Pons (tissue), 1 donor: Measurements from ENCODE around the gene ASB9.
"Not testable (repeated sequence)": the region's sequence is repeated elsewhere in the genome, so short reads cannot be mapped to it uniquely, and the experiment has no call there.

ENCODE experiments used
- DNase-seq: peaks from one replicate; pipeline ENCODE4 v3.0.0-alpha.2; 2016; ENCODE audit warnings: low spot score

ASB9 gene, protein sequence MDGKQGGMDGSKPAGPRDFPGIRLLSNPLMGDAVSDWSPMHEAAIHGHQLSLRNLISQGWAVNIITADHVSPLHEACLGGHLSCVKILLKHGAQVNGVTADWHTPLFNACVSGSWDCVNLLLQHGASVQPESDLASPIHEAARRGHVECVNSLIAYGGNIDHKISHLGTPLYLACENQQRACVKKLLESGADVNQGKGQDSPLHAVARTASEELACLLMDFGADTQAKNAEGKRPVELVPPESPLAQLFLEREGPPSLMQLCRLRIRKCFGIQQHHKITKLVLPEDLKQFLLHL

GRCh38 chrX:15269618-15270521, at the start of gene ASB9:
Gene ASB9 (minus strand): TSS chrX:15270083. CDS start chrX:15269874, 209 bp downstream.
- DNase-seq, result peak; percentile 8

DNA sequence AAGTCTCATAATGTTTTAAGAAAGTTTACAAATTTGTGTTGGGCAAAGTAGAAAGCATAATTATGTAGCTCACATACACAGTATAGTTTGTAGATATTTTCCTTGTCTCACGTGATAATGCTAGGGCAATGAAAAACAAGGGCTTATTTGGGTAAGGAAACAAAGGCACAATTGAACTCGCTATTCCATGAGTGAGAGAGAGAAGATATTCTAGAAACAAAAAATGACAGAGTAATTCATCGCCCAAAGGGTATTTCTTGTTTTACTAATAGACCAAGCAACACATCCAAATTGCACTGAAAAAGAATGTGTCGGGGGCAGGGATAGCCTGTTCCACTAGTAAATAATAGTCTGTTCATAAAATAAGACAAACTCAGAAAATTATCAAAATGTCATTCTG, 49.2 kb upstream of the ASB9 start:
- DNase-seq, result peak; percentile 90

DNA sequence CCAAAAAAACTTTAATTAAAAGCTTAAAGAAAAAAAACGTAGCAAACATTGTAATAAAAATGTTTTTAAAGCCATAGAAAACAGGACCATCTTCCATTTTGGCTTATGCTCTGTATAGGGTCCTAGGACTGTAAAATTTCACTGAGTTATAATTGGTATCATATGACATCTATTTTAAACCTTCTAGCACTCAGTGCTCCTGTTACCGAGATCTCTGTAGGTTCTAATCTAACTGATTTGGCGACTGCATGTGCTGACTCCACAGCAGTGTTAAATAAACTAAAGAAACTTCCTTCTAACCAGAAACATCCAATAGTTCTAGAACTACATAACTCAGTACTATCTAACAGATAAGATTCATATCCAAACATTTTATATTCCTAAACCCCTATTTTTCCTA, 45.6 kb upstream of the ASB9 start, which contains the start of gene ASB11:
Gene ASB11 (minus strand): TSS at position 132 of the 400 bp plus-strand sequence. CDS start 35 bp downstream, at position 97.
- DNase-seq, result no peak

DNA sequence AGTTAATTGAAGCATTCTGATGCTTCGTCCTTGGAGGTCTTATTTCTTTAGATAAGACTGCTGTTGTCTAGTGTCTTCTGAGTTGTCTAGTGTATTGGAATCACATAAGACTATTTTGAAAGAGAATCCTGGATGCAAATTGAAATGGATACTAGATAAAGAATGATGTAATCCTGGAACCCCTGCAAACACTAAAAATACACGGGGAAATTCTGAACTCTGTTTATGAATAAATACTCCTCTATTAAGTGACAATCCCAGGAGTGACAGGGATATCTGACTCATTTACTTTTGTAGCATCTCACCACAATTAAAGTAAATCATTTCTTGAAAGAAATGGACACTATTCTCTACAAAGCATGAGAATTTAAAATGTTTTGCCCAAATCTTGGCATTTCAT, 44.6 kb upstream of the ASB9 start:
- no peak for DNase-seq

GRCh38 chrX:15311119-15311518, 41.2 kb upstream of the ASB9 start:
- no peak for DNase-seq

DNA sequence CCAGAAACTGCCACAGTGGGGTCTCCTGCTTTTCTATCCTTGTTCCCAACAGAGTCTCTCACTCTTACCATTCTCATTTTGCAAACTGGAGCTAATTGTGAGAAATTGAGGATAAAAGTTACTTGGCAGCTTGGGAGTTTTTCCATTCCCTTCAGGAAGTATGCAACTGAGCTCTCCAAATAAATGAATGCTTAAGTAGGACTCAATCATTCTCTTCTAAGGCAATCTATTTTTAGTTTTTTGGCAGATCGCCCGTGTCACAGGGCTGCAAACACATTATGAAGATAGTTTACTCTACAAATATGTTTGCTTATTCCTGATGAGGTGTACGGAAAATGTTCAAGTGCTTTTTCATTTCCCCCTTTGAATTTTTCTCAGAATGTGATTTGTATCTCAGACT, 40.2 kb upstream of the ASB9 start:
- peak; percentile 57 for DNase-seq

DNA sequence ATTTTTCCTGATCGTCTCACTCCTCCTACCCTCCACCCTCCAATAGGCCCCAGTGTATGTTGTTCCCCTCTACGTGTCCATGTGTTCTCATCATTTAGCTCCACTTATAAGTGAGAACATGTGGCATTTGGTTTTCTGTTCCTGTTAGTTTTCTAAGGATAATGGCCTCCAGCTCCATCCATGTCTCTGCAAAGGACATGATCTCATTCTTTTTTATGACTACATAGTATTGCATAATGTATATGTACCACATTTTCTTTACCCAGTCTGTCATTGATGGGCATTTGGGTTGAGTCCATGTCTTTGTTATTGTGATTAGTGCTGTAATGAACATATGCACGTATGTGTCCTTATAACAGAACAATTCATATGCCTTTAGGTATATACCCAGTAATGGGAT, 36.0 kb upstream of the ASB9 start:
- not testable (repeated sequence) for DNase-seq

DNA sequence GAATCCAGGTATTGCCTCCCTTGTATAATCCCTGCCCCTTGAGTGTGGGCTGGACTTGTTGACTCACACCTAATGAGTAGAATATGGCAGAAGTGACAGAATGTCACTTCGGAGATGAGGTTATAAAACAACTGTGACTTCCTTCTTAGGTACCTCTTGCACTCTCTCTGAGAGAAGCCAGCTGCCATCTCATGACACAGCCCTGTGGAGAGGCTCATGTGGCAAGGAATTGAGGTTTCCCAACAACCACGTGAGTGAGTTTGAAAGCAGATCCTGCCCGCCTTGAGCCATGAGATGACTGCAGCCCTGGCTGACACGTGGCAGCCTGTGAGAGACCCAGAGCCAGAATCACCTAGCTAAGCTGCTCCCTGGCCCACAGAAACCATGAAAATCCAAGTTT, 32.0 kb upstream of the ASB9 start:
- DNase-seq, result peak; percentile 42

DNA sequence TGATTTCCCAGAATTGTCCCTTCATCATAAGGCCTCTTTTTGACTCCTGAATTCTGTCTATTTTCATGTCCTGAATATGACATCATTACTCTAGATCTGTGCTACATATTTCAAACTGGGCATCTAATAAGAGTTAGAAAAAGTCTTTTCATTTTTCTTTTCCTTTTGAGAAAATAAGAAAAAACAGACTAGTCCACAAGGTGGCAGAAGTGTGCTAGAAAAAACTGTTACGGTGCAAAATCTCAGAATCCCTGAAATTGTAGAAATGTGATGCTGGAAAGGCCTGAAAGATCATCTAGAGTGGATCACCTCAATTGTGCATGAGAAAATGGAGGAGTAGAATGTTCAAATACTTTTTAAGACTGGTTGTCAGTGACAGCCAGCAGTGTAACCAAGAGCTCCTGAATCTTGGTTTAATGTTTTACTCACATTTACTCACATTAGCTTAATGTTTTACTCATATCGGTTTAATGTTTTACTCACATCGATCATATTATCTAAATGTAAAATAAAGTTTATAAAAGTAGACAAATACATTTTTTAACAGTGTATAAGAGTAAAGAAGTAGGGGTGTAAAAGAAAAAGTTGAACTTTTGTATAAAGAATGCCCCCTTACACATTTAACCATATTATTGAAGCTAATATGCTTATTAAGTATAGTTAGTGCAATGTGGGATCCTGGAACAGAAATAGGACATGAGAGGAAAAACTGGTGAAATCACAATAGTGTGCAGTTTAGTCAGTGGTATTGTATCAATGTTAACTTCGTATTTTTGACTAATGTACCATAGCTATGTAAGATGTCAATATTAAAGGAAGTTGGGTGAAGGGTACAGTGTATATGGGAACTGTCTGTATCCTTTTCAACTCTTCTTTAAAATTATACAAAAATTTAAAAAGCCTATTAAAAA, 30.3 kb upstream of the ASB9 start:
- peak; percentile 61 for DNase-seq

GRCh38 chrX:15298780-15299179, 28.9 kb upstream of the ASB9 start:
- DNase-seq, result no peak

GRCh38 chrX:15298201-15298600, 28.3 kb upstream of the ASB9 start:
- DNase-seq, result no peak

DNA sequence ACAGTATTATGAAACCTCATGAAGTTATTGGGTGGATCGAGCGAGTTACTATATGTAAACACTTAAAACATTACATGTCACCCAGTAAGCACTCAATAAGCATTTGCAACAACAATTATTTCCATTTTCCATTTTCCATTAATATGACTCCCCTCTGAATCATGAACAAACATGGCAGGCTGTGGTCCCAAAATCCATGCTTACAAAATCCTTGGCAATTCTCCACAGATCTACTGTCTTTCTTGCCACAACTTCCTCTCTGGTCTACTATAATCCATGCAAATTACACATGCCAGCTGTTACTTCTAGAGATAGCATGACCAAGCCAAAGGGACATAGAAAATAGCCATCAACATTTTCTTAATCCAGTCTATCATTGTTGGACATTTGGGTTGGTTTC, 23.6 kb upstream of the ASB9 start:
- DNase-seq, result no peak

DNA sequence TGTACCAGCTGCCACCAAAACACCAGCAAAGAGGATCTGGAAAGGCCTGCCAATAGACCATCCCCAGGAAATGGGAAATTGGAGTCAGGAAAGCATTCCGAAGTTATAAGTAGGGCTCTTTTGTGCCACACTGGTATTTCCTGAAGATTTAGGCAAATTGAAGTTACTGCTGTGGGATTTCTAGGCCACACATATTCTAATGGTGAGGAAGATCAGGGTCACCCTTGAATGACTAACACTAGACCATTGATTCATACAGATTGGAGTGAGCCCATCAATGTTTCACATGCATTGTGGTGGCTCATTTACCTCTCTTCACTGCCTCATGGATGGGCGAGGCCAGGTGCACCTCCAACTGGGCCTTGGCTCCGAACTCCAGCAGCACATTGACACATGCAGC, 23.0 kb upstream of the ASB9 start:
- DNase-seq, result no peak

DNA sequence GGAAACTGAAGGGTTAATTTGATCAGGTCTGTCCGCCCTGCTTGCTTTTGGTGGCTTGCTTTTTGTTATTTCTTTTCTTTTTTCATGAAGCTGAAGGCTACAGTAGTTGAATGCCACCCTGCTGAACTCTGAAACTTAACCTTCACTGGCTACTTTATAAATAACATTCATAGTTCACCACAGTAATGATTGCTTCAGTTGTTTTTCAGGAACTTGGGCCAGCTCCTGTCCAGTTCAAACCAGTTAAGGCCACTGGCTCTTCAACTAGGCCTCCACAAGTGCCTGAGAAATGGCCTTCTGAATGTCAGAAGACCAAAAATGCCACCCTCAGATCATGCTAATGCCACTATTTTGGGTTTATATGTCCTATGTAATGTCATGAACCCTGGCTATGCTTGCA, 7.7 kb upstream of the ASB9 start:
- no peak for DNase-seq

DNA sequence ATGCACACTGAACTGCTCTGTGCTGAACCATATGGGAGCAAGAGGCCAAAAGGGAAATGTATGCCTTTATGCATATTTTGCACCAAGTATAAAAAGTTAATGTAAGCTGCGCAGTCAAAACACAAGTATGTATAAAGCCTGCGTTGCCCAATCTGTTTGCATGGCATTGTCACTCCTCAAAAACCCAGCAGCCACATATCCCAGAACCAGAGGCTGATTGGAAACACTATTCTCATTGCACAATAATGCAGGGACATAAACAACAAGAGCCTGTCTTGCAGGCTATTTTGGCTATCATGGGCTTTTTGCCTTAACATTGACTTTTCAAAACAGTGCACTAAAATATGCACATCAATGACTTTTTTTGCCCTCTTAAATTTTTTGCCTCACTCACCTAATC, 5.1 kb upstream of the ASB9 start:
- no peak for DNase-seq

- not testable (repeated sequence) for DNase-seq
Observed at GRCh38 chrX:15273275-15273674, 3.4 kb upstream of the ASB9 start.

GRCh38 chrX:15271757-15272156, 1.9 kb upstream of the ASB9 start:
- no peak for DNase-seq

- no peak for DNase-seq
Observed at GRCh38 chrX:15269120-15269519, 763 bp downstream of the ASB9 start.

GRCh38 chrX:15254852-15255251, 15.0 kb downstream of the ASB9 start:
- no peak for DNase-seq

- no peak for DNase-seq
Observed at GRCh38 chrX:15245896-15246295, 24.0 kb downstream of the ASB9 start.

- DNase-seq, result no peak
Observed at GRCh38 chrX:15244421-15244820, 25.5 kb downstream of the ASB9 start.

DNA sequence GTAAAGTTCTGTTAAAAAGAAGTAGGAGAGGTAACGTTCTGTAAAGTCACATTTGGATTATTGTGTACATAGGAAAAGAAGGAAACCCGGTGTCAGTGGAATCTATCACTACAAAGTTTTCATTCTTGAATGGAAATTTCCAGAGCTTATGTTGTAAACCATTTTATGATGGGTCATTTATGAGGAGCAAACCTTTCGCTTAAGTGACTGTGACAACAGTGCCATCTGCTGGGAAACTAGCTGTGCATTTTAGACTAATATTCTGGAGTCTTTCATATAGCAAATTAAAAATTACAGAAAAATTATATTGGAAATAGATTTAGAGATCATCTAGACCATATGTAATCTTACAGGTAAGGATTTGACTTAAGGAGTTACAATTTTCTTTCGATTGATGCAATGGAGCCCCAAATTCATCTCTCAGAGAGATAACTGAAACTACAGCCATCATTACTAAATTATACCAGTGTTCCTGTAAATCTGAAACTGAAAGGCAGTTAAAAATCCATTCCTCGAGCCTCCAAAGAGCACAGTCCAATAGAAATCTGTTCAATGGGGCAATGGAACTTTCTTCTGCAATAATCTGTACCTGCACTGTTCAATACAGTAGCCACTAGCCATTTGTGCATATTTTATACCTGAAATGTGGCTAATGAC, 26.9 kb downstream of the ASB9 start:
- DNase-seq, result peak; percentile 51
